ENCODE data around the gene UROD.
A peak's percentile ranks its signal among the peaks of the same experiment; 100 is the strongest.

Gene UROD

DNA sequence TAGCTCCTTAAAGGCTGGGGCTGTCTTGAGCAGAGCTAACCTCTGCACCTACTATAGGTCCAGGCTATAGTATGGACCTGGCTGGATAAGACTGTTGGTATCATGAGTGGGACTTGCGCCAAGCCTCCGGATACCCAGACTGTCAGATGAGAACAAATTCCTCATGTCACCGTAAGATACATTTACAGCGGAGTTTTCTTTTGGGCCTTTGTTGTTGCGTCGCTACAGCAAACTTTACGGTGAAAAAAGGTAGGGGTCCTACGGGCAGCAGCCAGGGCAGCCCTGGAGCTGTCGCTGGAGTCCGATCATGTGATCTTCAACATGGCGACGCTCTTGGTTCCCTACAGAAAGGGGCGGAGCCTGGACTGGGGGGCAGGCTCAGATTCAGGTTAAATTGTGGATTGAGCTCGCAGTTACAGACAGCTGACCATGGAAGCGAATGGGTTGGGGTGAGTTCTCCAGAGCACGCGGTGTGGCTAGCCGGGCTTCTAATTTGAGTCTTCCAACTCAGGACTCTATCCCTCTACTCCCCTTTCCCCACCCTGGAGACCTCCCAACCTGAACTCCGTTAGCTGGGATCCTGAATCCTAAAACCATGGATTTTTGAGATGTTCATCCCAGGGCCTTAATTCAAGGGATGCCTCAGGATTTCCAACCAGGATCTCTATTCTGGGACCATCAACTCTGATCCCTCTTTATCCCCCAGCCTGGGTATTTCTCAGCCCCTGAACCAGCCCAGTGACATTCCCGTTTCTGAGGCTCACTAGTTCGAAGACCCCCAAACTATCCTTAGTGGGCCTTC, at the start of gene UROD:
Gene UROD, plus strand, starts transcription at position 418 of the 802 bp plus-strand sequence. Its CDS starts 12 bp downstream, at position 430.
- TF ChIP-seq, protein P1, sequence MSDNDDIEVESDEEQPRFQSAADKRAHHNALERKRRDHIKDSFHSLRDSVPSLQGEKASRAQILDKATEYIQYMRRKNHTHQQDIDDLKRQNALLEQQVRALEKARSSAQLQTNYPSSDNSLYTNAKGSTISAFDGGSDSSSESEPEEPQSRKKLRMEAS (IDR thresholded peaks at IDR 0.05; ENCODE audit: low read depth, low read length), result peak; percentile 77
- TF ChIP-seq MYC (IDR thresholded peaks at IDR 0.05; ENCODE audit: low read depth, low read length) (peak; percentile 63), POLR2A (IDR thresholded peaks at IDR 0.05; ENCODE audit: extremely low read depth, insufficient read length) (peak; percentile 61)
- TF ChIP-seq, protein P2, sequence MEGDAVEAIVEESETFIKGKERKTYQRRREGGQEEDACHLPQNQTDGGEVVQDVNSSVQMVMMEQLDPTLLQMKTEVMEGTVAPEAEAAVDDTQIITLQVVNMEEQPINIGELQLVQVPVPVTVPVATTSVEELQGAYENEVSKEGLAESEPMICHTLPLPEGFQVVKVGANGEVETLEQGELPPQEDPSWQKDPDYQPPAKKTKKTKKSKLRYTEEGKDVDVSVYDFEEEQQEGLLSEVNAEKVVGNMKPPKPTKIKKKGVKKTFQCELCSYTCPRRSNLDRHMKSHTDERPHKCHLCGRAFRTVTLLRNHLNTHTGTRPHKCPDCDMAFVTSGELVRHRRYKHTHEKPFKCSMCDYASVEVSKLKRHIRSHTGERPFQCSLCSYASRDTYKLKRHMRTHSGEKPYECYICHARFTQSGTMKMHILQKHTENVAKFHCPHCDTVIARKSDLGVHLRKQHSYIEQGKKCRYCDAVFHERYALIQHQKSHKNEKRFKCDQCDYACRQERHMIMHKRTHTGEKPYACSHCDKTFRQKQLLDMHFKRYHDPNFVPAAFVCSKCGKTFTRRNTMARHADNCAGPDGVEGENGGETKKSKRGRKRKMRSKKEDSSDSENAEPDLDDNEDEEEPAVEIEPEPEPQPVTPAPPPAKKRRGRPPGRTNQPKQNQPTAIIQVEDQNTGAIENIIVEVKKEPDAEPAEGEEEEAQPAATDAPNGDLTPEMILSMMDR (IDR thresholded peaks at IDR 0.05; ENCODE audit: low read depth, low read length), result no peak
- H3K4me3 ChIP-seq (ENCODE audit: low read depth, low read length), result peak within 1 kb of the TSS; percentile 95
- DNase-seq (ENCODE audit: low read depth), result peak; percentile 96

DNA sequence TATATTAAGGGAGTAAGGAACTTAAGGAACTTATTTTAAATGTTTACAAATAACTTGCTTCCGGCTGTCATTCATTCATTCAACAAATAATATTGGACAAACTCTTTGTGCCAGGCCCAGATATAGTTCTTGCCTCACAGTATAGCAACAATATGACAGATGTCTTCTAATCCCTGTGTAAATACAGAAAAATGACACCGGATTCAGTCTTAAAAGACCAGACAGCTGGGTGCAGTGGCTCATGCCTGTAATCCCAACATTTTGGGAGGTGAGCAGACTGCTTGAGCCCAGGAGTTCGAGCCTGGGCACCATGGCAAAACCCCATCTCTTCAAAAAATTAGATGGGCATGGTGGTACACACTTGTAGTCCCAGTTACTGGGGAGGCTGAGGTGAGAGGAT, 49.3 kb upstream of the UROD start:
- no peak overlapping the region for H3K4me3 ChIP-seq (ENCODE audit: low read depth, low read length)
- TF ChIP-seq, protein P1 (IDR thresholded peaks at IDR 0.05; ENCODE audit: low read depth, low read length), result no peak
- TF ChIP-seq MYC (IDR thresholded peaks at IDR 0.05; ENCODE audit: low read depth, low read length), result no peak
- TF ChIP-seq, protein P2 (IDR thresholded peaks at IDR 0.05; ENCODE audit: low read depth, low read length), result no peak
- TF ChIP-seq POLR2A (IDR thresholded peaks at IDR 0.05; ENCODE audit: extremely low read depth, insufficient read length), result no peak
- no peak for DNase-seq (ENCODE audit: low read depth)

DNA sequence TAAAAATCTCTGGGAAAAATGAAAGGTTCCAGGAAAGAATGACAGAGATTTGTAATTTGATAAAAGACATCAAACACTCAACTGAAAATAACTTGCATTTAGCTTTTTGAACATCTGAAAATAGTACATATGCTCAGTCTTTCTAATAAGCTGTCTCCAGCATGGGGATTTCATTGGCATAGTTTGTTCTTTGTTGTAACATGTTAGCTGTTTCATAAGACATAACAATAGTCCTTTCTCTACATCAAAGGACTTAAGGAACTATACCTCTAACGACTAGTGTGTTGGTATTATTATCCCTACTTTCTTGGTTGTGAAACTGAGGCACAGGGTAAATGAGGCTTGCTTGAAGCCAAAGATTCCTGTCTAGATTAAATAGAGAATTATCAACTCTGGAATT, 47.7 kb upstream of the UROD start:
- H3K4me3 ChIP-seq (ENCODE audit: low read depth, low read length), result no peak overlapping the region
- DNase-seq (ENCODE audit: low read depth), result no peak
- TF ChIP-seq, protein P1 (IDR thresholded peaks at IDR 0.05; ENCODE audit: low read depth, low read length), result no peak
- TF ChIP-seq, protein P2 (IDR thresholded peaks at IDR 0.05; ENCODE audit: low read depth, low read length), result no peak
- TF ChIP-seq POLR2A (IDR thresholded peaks at IDR 0.05; ENCODE audit: extremely low read depth, insufficient read length), result no peak
- no peak for TF ChIP-seq MYC (IDR thresholded peaks at IDR 0.05; ENCODE audit: low read depth, low read length)

DNA sequence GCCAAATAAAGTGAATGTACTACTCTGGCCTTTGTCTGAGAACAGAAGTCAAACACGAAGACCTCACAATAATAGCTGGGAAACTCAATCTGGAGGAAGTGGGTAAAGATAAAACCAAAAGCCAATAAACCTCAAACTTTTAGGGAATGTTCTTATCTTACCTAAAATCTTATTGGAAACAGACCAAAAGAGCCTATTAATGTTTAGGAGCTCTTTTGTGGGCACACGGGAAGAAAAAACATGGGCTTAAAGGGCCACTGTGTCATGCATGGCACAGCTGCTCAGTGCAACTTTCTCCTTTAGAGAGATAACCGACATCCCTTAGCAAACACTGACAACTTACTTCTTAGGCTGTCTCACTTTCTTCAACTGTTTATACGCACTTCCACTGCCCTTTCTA, 41.7 kb upstream of the UROD start:
- TF ChIP-seq, protein P1 (IDR thresholded peaks at IDR 0.05; ENCODE audit: low read depth, low read length), result no peak
- no peak for TF ChIP-seq POLR2A (IDR thresholded peaks at IDR 0.05; ENCODE audit: extremely low read depth, insufficient read length)
- no peak for TF ChIP-seq MYC (IDR thresholded peaks at IDR 0.05; ENCODE audit: low read depth, low read length)
- TF ChIP-seq, protein P2 (IDR thresholded peaks at IDR 0.05; ENCODE audit: low read depth, low read length), result no peak
- no peak for DNase-seq (ENCODE audit: low read depth)
- H3K4me3 ChIP-seq (ENCODE audit: low read depth, low read length), result no peak overlapping the region

DNA sequence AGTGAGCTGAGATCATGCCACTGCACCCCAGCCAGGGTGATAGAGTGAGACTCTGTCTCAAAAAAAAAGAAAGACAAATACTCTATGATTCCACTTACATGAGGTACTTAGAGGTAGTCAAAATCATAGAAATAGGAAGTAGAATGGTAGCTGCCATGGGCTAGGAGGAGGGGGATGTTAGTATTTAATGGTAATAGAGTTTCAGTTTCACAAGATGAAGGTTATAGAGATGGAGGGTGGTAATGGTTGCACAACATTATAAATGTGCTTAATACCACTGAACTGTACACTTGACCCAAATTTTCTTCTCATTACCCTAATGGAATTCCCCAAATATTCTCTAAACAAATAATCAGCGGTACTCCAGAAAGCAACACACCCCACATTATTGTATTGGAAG, 38.4 kb upstream of the UROD start:
- peak; percentile 19 for DNase-seq (ENCODE audit: low read depth)
- no peak overlapping the region for H3K4me3 ChIP-seq (ENCODE audit: low read depth, low read length)
- no peak for TF ChIP-seq MYC (IDR thresholded peaks at IDR 0.05; ENCODE audit: low read depth, low read length)
- TF ChIP-seq, protein P1 (IDR thresholded peaks at IDR 0.05; ENCODE audit: low read depth, low read length), result no peak
- TF ChIP-seq, protein P2 (IDR thresholded peaks at IDR 0.05; ENCODE audit: low read depth, low read length), result no peak
